ENCODE results near the gene LRRFIP1. TPM values are rescaled to one million over a fixed set of nuclear protein-coding genes. Genes with fewer than 3 reads are reported as not detected.

LRRFIP1 gene
- total and polyA plus RNA-seq, 10 donors, result 40.4 to 164 (median 124) TPM

GRCh38 chr2:237637429-237638135, 10.2 kb downstream of the LRRFIP1 start:
- Histone ChIP-seq H3K9me3 (peaks cover 0 to 11% (median 0%) of the 10 kb centered on the region in 8 donors), H3K27me3 (replicated peaks in 1 of 7) (peaks cover 0 to 9% (median 0%) of the 10 kb centered on the region in 7 donors), H3K36me3 (no peaks in the 10 kb centered on the region), H3K27ac (no peak overlapping the region), H3K4me3 (no peak overlapping the region), H3K4me1 (peaks cover 0 to 8% (median 0%) of the 10 kb centered on the region in 6 donors)
- TF ChIP-seq, protein P1, sequence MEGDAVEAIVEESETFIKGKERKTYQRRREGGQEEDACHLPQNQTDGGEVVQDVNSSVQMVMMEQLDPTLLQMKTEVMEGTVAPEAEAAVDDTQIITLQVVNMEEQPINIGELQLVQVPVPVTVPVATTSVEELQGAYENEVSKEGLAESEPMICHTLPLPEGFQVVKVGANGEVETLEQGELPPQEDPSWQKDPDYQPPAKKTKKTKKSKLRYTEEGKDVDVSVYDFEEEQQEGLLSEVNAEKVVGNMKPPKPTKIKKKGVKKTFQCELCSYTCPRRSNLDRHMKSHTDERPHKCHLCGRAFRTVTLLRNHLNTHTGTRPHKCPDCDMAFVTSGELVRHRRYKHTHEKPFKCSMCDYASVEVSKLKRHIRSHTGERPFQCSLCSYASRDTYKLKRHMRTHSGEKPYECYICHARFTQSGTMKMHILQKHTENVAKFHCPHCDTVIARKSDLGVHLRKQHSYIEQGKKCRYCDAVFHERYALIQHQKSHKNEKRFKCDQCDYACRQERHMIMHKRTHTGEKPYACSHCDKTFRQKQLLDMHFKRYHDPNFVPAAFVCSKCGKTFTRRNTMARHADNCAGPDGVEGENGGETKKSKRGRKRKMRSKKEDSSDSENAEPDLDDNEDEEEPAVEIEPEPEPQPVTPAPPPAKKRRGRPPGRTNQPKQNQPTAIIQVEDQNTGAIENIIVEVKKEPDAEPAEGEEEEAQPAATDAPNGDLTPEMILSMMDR (IDR thresholded peaks at IDR 0.05 in 8 of 11, conservative IDR thresholded peaks at IDR 0.05 in 3 of 11), result no peak
- WGBS, 5 donors, result 73 to 91% (median 76%) methylated on average over 3 of the region's 3 CpGs
- DNase-seq, result no peak
- intact Hi-C loops (cut with DNase I; ENCODE audit: low total_unique reads), result no loop called here

DNA sequence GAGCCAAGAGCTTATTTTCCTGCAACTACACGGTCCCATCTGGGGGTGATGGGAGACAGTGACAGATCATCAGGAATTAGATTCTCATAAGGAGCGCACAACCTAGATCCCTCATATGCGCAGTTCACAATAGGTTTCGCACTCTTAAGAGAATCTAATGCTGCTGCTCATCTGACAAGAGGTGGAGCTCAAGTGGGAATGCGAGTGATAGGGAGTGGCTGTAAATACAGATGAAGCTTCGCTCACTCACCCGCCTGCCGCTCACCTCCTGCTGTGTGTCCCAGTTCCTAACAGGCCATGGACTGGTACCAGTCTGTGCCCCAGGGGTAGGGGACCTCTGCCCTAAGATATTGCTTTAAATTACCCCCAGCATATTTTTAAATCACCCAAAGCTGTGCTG, 10.8 kb downstream of the LRRFIP1 start:
- Histone ChIP-seq H3K9me3 (peaks cover 0 to 11% (median 0%) of the 10 kb centered on the region in 8 donors), H3K4me3 (no peak overlapping the region), H3K36me3 (no peaks in the 10 kb centered on the region), H3K27ac (no peak overlapping the region), H3K4me1 (peaks cover 0 to 8% (median 0%) of the 10 kb centered on the region in 6 donors), H3K27me3 (replicated peaks in 1 of 7) (peaks cover 0 to 3% (median 0%) of the 10 kb centered on the region in 7 donors)
- TF ChIP-seq, protein P1 (IDR thresholded peaks at IDR 0.05 in 8 of 11, conservative IDR thresholded peaks at IDR 0.05 in 3 of 11), result no peak
- TF ChIP-seq POLR2A (IDR thresholded peaks at IDR 0.05) (no peak), POLR2AphosphoS5 (IDR thresholded peaks at IDR 0.05) (no peak)
- DNase-seq, result no peak
- intact Hi-C loops (cut with DNase I; ENCODE audit: low total_unique reads), result no loop called here
- WGBS, 5 donors, result 90 to 95% (median 93%) methylated on average over 8 of the region's 8 CpGs

DNA sequence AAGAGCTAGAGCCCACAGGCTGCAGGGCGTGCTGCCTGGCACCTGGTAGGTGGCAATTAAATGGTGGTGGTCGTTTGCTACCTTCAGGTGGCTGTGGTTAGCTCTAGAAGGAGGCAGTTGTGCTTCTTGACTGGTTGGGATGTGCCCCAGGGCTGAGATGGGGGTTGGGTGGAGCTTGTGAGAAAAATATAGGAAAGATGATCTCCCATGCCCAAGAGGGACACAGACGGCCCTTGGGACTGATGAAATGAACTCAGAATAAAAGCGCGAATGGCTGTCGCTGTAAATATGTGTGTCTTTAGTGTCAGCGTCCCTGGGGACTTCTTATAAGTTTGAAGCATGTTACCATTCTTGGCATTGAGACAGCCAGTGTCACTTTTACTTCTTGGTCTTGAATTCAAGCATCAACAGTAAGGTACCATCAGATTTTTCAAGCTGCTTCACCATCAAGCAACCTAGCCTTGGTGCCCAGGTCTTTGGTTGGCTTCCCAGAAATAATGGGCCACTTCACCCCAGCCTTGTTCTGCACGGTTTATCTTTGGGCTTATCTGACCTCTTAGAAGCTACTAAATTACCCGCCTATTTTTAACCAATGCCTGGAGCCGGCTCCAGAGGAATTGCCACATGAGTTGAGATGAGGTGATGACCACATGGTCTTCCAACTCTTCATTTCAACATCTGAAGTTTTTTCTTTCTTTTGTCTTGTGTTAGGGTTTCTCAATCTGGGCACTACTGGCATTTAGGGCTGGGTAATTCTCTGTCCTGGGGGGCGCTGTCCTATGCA, 11.9 kb downstream of the LRRFIP1 start:
- no peak overlapping the region for H3K27ac ChIP-seq
- no peak for DNase-seq

More for the DNA sequence above, 11.9 kb downstream of the LRRFIP1 start:
- intact Hi-C loops (cut with DNase I; ENCODE audit: low total_unique reads), result no loop called here
- peaks cover 0 to 8% (median 0%) of the 10 kb centered on the region in 6 donors for H3K4me1 ChIP-seq
- H3K9me3 ChIP-seq, result peaks cover 0 to 10% (median 0%) of the 10 kb centered on the region in 8 donors
- H3K36me3 ChIP-seq, result no peaks in the 10 kb centered on the region
- TF ChIP-seq, protein P1 (IDR thresholded peaks at IDR 0.05 in 8 of 11, conservative IDR thresholded peaks at IDR 0.05 in 3 of 11), result no peak
- TF ChIP-seq POLR2AphosphoS5 (IDR thresholded peaks at IDR 0.05), result no peak
- TF ChIP-seq POLR2A (IDR thresholded peaks at IDR 0.05), result no peak
- 70 to 74% (median 73%) methylated on average over 11 of the region's 11 CpGs for WGBS, 5 donors
- no peaks in the 10 kb centered on the region for H3K27me3 ChIP-seq (replicated peaks in 1 of 7)
- H3K4me3 ChIP-seq, result no peak overlapping the region

Measured in spleen (tissue), 11 donors.